HG03095 (cell line): ENCODE data around the gene TTLL13.
"Not testable (repeated sequence)": the region's sequence is repeated elsewhere in the genome, so short reads cannot be mapped to it uniquely, and the experiment has no call there.

Source experiments
- ATAC-seq: cut with Tn5 transposase; IDR thresholded peaks from one replicate; pipeline ENCODE4 v1.9.1; 2021; ENCODE audit warnings: moderate library complexity; ENCODE audit not compliant: unreplicated experiment

TTLL13 gene

GRCh38 chr15:90233387-90234095, 15.8 kb upstream of the TTLL13 start, which contains the start of gene CIB1:
TSS of gene CIB1 (minus strand) at chr15:90233941. CDS start at chr15:90233885, 56 bp downstream.
- peak; percentile 81 for ATAC-seq

- peak; percentile 58 for ATAC-seq
These were observed 15.0 kb upstream of the TTLL13 start, which contains the start of gene GDPGP1 for GRCh38 chr15:90234096-90234988. TSS of gene GDPGP1 (plus strand) at chr15:90234209. CDS start at chr15:90240909, 6,700 bp downstream.

GRCh38 chr15:90239371-90239770, 10.0 kb upstream of the TTLL13 start:
- no peak for ATAC-seq

- ATAC-seq = no peak
These were observed 8.5 kb upstream of the TTLL13 start for GRCh38 chr15:90240856-90241255.

GRCh38 chr15:90241343-90242192, 7.8 kb upstream of the TTLL13 start:
- ATAC-seq = no peak

- no peak for ATAC-seq
These were observed 5.3 kb upstream of the TTLL13 start for GRCh38 chr15:90243943-90244639.

- no peak for ATAC-seq
These were observed 560 bp upstream of the TTLL13 start for GRCh38 chr15:90248789-90249202.

- no peak for ATAC-seq
These were observed 8.4 kb downstream of the TTLL13 start for GRCh38 chr15:90257776-90258175.

- ATAC-seq = peak; percentile 75
These were observed 10.2 kb downstream of the TTLL13 start for GRCh38 chr15:90259524-90259923.

- not testable (repeated sequence) for ATAC-seq
These were observed 11.4 kb downstream of the TTLL13 start for GRCh38 chr15:90260731-90261130.

GRCh38 chr15:90261811-90262210, 12.5 kb downstream of the TTLL13 start:
- no peak for ATAC-seq

GRCh38 chr15:90262426-90262825, 13.1 kb downstream of the TTLL13 start:
- no peak for ATAC-seq

- no peak for ATAC-seq
These were observed 15.3 kb downstream of the TTLL13 start for GRCh38 chr15:90264671-90265070.

GRCh38 chr15:90265271-90266060, 16.1 kb downstream of the TTLL13 start, which contains the start of gene NGRN:
TSS of gene NGRN (plus strand) at chr15:90265672. CDS start at chr15:90265713, 41 bp downstream.
- ATAC-seq = peak; percentile 90

- ATAC-seq = peak; percentile 15
These were observed 16.7 kb downstream of the TTLL13 start for GRCh38 chr15:90266061-90266431.

GRCh38 chr15:90266485-90266884, 17.1 kb downstream of the TTLL13 start:
- ATAC-seq = no peak

- no peak for ATAC-seq
These were observed 19.1 kb downstream of the TTLL13 start for GRCh38 chr15:90268415-90268814.

- ATAC-seq = no peak
These were observed 21.3 kb downstream of the TTLL13 start for GRCh38 chr15:90270502-90271150.
